A673 (cell line): ENCODE data around the gene ZNF708. TPM values are rescaled to one million over a fixed set of nuclear protein-coding genes. Genes with fewer than 3 reads are reported as not detected.
"Not testable (repeated sequence)": the region's sequence is repeated elsewhere in the genome, so short reads cannot be mapped to it uniquely, and the experiment has no call there.

Experiments
- BruUV-seq: library from RNA; stranded (reverse); fragments of 400-500 nt; replicated peaks from 2 replicates; lab custom pipeline; 2021; lab: Mats Ljungman, UMichigan
- CTCF ChIA-PET: fragments of 300-600 bp; sonication (Branson Sonifier 250); formaldehyde crosslinking; loops from one replicate; lab custom pipeline; 2022; ENCODE audit warnings: antibody characterized with exemption; lab: Charles Lee
- POLR2A ChIA-PET: fragments of 300-600 bp; sonication (Branson Sonifier 250); formaldehyde crosslinking; loops from one replicate; lab custom pipeline; 2022; ENCODE audit warnings: antibody characterized with exemption; ENCODE audit not compliant: low non-redundant PET; lab: Charles Lee
- DNase-seq: peaks from one replicate; pipeline ENCODE4 v3.0.0-alpha.2; 2015; ENCODE audit warnings: low spot score
- H3K27ac ChIP-seq: fragments of 200-600 bp; sonication (generic); 2 replicates; pipeline ENCODE4 v1.5.1; 2016; ENCODE audit warnings: mixed run types, low read depth, mild to moderate bottlenecking, mixed read lengths, antibody characterized with exemption, low read length; ENCODE audit not compliant: poor library complexity, severe bottlenecking
- H3K27me3 ChIP-seq: fragments of 200-600 bp; sonication (generic); replicated peaks from 2 replicates; pipeline ENCODE4 v1.6.1; 2017; ENCODE audit warnings: mixed run types, low read depth, mild to moderate bottlenecking, mixed read lengths, antibody characterized with exemption, low read length; ENCODE audit not compliant: insufficient read depth, poor library complexity
- H3K36me3 ChIP-seq: fragments of 200-600 bp; sonication (generic); 2 replicates; pipeline ENCODE4 v1.6.1; 2016; ENCODE audit warnings: mixed run types, mild to moderate bottlenecking, mixed read lengths, antibody characterized with exemption, low read length; ENCODE audit not compliant: insufficient read depth, poor library complexity, severe bottlenecking
- H3K4me1 ChIP-seq: fragments of 200-600 bp; sonication (generic); 2 replicates; pipeline ENCODE4 v1.6.1; 2017; ENCODE audit warnings: mixed run types, mild to moderate bottlenecking, mixed read lengths, antibody characterized with exemption, low read length; ENCODE audit not compliant: insufficient read depth, poor library complexity, severe bottlenecking
- H3K4me3 ChIP-seq: fragments of 200-600 bp; sonication (generic); 2 replicates; pipeline ENCODE4 v1.5.1; 2016; ENCODE audit warnings: low read depth, mixed run types, mild to moderate bottlenecking, mixed read lengths, low read length; ENCODE audit not compliant: poor library complexity, severe bottlenecking
- H3K9me3 ChIP-seq: fragments of 200-600 bp; sonication (generic); 2 replicates; pipeline ENCODE4 v1.6.1; 2016; ENCODE audit warnings: mixed run types, low read depth, mild to moderate bottlenecking, mixed read lengths, antibody characterized with exemption, low read length; ENCODE audit not compliant: poor library complexity, severe bottlenecking
- EZH2 ChIP-seq: fragments of 200-600 bp; sonication (generic); IDR thresholded peaks from 2 replicates; pipeline ENCODE4 v1.6.1; 2017; ENCODE audit warnings: borderline replicate concordance, low read depth, mild to moderate bottlenecking, mixed read lengths, antibody characterized with exemption, low read length; ENCODE audit not compliant: poor library complexity, severe bottlenecking
- intact Hi-C: fragments of 100-400 bp; cut with micrococcal nuclease; formaldehyde crosslinking; loops from one replicate; pipeline ENCODE4 v1.10.0; 2022; ENCODE audit not compliant: unreplicated experiment
- total RNA-seq: library from RNA; stranded (reverse); gene quantifications from 2 replicates; pipeline ENCODE4 v1.2.3, GENCODE V29; 2021
- TF ChIP-seq, protein P1 (sequence below): fragments of 300-800, 200-600 bp; sonication (generic); conservative IDR thresholded peaks from 2 replicates; pipeline ENCODE4 v1.5.1; 2017; ENCODE audit warnings: low read depth, mild to moderate bottlenecking, antibody characterized with exemption, low read length, moderate library complexity, mixed read lengths

Gene ZNF708
- total RNA-seq, 1 experiment from 2014 or later, result 9.4 TPM

- DNase-seq, result no peak
- TF ChIP-seq, protein P1, sequence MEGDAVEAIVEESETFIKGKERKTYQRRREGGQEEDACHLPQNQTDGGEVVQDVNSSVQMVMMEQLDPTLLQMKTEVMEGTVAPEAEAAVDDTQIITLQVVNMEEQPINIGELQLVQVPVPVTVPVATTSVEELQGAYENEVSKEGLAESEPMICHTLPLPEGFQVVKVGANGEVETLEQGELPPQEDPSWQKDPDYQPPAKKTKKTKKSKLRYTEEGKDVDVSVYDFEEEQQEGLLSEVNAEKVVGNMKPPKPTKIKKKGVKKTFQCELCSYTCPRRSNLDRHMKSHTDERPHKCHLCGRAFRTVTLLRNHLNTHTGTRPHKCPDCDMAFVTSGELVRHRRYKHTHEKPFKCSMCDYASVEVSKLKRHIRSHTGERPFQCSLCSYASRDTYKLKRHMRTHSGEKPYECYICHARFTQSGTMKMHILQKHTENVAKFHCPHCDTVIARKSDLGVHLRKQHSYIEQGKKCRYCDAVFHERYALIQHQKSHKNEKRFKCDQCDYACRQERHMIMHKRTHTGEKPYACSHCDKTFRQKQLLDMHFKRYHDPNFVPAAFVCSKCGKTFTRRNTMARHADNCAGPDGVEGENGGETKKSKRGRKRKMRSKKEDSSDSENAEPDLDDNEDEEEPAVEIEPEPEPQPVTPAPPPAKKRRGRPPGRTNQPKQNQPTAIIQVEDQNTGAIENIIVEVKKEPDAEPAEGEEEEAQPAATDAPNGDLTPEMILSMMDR, result no peak
- TF ChIP-seq EZH2, result no peak
- POLR2A ChIA-PET, result no interaction called here
Measured at GRCh38 chr19:21314676-21315075, 14.5 kb downstream of the ZNF708 start.

GRCh38 chr19:21312807-21313206 is 16.4 kb downstream of the ZNF708 start:
- BruUV-seq, intact Hi-C loops: not testable (repeated sequence)

More at GRCh38 chr19:21314676-21315075, 14.5 kb downstream of the ZNF708 start:
- CTCF ChIA-PET, result no interaction called here
- Histone ChIP-seq H3K36me3 (peaks cover 4% of the 10 kb centered on the region), H3K4me3 (no peak overlapping the region), H3K9me3 (peaks cover 21% of the 10 kb centered on the region), H3K27ac (no peak overlapping the region), H3K4me1 (no peaks in the 10 kb centered on the region), H3K27me3 (no peaks in the 10 kb centered on the region)
- no TSS peak for BruUV-seq
- intact Hi-C loops, result no loop called here

GRCh38 chr19:21308773-21309172 is 20.4 kb downstream of the ZNF708 start:
- intact Hi-C loops, result no loop called here
- CTCF ChIA-PET, result no interaction called here
- TF ChIP-seq, protein P1, result no peak
- no peak for TF ChIP-seq EZH2

More at GRCh38 chr19:21312807-21313206, 16.4 kb downstream of the ZNF708 start:
- DNase-seq, H3K4me3 ChIP-seq, POLR2A ChIA-PET, H3K27ac ChIP-seq, H3K4me1 ChIP-seq, H3K9me3 ChIP-seq, H3K27me3 ChIP-seq, H3K36me3 ChIP-seq, CTCF ChIA-PET: not testable (repeated sequence)

DNA sequence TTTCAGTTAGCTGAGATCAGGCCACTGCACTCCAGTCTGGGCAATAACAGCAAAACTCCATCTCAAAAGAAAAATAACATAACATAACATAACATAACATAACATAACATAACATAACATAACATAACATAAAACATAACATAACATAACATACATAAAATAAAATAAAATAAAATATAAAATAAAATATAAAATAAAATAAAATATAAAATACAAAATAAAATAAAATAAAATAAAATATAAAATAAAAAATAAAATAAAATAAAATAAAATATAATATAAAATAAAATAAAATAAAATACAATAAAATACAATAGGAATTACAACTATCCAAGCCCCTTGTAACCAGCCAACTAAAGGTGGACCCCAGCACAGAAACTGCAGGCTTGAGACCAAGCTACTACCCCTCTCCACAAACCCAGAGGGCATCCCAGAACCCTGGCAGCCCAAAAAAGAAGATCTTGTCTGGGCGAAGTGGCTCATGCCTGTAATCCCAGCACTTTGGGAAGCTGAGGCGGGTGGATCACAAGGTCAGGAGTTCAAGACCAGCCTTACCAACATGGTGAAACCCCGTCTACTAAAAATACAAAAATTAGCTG is 22.2 kb downstream of the ZNF708 start:
- H3K9me3 ChIP-seq, intact Hi-C loops, H3K4me1 ChIP-seq, POLR2A ChIA-PET, CTCF ChIA-PET, H3K4me3 ChIP-seq, H3K27me3 ChIP-seq, BruUV-seq, DNase-seq, H3K27ac ChIP-seq: not testable (repeated sequence)
- H3K36me3 ChIP-seq, result peaks cover 20% of the 10 kb centered on the region

More at GRCh38 chr19:21308773-21309172, 20.4 kb downstream of the ZNF708 start:
- Histone ChIP-seq H3K4me1 (no peaks in the 10 kb centered on the region), H3K27me3 (no peaks in the 10 kb centered on the region), H3K36me3 (peaks cover 17% of the 10 kb centered on the region), H3K9me3 (no peaks in the 10 kb centered on the region), H3K4me3 (no peak overlapping the region), H3K27ac (no peak overlapping the region)
- POLR2A ChIA-PET, result no interaction called here
- no peak for DNase-seq
- BruUV-seq, result no TSS peak

GRCh38 chr19:21293768-21294167 is 35.4 kb downstream of the ZNF708 start:
- H3K27me3 ChIP-seq, CTCF ChIA-PET, BruUV-seq, H3K27ac ChIP-seq, H3K4me3 ChIP-seq, DNase-seq, POLR2A ChIA-PET, intact Hi-C loops, H3K4me1 ChIP-seq: not testable (repeated sequence)
- peaks cover 63% of the 10 kb centered on the region for H3K9me3 ChIP-seq
- peaks cover 29% of the 10 kb centered on the region for H3K36me3 ChIP-seq
